Measurements from ENCODE around the gene CEP72.
"Not testable (repeated sequence)": the region's sequence is repeated elsewhere in the genome, so short reads cannot be mapped to it uniquely, and the experiment has no call there.

Gene CEP72

DNA sequence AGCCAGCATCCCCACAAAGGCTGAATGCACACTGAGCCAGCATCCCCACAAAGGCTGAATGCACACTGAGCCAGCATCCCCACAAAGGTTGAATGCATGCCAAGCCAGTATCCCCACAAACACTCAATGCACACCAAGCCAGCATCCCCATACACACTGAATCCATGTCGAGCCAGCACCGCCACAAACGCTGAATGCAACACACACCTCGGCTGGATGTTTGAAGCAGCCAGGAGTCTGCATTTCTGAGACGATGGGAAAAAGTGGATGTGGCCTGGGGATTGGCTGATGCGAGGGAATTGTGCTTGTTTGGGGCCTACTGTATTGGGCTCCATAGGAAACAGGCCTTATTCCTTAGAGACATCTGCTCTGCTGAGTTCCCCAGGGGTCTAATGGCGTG, 30.9 kb upstream of the CEP72 start:
- DNase-seq (no peak), ATAC-seq (no peak)

DNA sequence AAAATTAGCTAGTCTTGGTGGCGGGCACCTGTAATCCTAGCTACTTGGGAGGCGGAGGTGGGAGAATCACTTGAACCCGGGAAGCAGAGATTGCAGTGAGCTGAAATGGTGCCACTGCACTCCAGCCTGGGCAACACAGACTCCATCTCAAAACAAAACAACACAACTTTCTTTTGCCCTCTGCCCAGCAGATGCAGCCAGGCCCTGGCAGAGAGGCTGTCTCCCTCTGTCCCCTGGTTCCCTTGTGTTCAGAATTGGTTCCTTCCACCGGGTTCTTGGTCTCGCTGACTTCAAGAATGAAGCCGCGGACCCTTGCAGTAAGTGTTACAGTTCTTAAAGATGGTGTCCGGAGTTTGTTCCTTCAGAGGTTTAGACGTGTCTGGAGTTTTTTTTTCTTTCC, 30.2 kb upstream of the CEP72 start:
- no peak for DNase-seq
- no peak for ATAC-seq

GRCh38 chr5:582445-582844, 29.7 kb upstream of the CEP72 start:
- DNase-seq, ATAC-seq: not testable (repeated sequence)

GRCh38 chr5:582936-583635, 29.1 kb upstream of the CEP72 start:
- DNase-seq (no peak), ATAC-seq (no peak)

DNA sequence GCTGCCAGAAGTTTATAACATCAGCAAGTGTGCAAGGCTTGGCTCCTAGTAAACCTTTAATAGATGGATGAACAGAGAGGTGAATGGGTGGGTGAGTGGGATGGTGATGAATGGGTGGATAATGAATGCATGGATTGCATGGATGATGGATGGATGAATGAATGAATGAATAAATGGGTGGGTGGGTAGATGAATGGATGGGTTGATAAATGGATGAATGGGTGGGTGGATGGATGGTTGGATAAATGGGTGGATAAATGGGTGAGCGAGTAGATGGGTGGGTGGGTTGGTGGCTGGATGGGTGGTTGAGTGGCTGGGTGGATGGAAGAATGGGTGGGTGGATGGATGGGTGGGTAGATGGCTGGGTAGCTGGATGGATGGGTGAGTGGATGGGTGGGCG, 28.5 kb upstream of the CEP72 start:
- DNase-seq: no peak
- ATAC-seq: no peak

DNA sequence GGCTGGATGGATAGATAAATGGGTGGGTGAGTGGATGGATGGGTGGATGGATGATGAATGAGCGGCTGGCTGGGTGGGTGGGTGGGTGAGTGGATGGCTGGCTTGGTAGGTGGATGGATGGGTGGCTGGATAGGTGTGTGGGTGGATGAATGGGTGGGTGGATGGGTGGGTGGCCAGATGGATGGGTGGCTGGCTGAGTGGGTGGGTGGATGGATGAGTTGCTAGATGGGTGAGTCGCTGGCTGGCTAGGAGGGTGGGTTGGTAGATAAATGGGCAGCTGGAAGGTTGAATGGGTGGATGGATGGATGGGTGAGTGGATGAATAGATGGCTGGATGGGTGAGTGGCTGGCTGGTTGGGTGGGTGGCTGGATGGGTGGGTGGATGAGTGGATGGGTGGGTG, 27.9 kb upstream of the CEP72 start:
- ATAC-seq: no peak

DNA sequence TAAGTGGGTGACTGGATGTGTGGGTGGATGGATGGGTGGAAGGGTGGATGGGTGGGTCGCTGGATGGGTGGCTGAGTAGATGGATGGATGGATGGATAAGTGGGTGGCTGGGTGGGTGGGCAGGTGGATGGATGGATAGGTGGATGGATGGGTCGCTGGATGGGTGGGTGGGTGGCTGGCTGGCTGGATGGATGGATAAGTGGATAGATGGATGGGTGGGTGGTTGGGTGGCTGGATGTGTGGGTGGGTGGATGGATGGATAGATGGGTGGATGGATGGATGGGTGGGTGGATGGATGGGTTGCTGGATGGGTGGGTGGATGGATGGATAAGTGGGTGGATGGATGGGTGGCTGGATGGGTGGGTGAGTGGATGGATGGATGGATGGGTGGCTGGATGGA, 27.3 kb upstream of the CEP72 start:
- DNase-seq: no peak
- ATAC-seq: no peak

More for the DNA sequence above, 27.9 kb upstream of the CEP72 start:
- no peak for DNase-seq

DNA sequence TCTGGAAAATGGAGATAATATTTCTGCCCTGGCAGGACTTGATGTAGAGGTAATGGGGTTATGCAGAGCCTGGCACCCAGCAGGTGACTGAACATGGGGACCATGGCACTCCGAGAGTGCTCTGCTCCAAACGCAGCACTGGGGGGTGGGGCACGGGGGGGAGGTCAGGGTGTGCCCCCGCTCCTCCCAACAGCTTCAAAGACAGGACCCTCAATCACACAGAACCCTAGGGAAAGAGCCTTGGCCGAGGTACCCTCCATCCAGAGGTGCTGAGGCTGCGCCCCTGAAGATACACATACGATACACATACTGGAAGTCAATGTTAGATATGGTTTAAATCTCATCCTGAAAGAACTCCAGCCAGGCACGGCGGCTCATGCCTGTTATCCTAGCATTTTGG, 26.6 kb upstream of the CEP72 start:
- DNase-seq (no peak), ATAC-seq (no peak)

GRCh38 chr5:585962-586628, 26.0 kb upstream of the CEP72 start:
- no peak for DNase-seq
- no peak for ATAC-seq

GRCh38 chr5:586751-587285, 25.3 kb upstream of the CEP72 start:
- DNase-seq (no peak), ATAC-seq (no peak)

DNA sequence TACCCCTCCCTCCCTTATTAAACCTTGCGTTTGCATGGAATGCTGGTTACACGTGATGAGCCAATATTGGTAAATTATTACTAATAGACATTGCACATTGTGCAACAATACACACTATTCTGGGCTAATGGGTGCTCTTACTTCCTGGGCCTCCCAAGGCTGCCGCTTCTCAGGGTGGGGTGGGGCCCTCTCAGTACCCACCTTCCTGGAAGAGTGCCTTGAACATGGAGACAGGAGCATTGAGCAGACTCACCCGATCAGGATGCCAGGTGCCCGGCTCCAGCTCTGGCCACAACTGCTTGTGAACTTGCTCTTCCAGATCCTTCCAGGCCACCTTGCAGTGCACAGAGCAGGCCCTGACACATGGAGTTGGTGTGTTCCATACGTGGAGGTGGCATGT, 24.7 kb upstream of the CEP72 start:
- no peak for ATAC-seq
- DNase-seq: no peak

GRCh38 chr5:588406-588995, 23.6 kb upstream of the CEP72 start:
- DNase-seq: no peak
- no peak for ATAC-seq

DNA sequence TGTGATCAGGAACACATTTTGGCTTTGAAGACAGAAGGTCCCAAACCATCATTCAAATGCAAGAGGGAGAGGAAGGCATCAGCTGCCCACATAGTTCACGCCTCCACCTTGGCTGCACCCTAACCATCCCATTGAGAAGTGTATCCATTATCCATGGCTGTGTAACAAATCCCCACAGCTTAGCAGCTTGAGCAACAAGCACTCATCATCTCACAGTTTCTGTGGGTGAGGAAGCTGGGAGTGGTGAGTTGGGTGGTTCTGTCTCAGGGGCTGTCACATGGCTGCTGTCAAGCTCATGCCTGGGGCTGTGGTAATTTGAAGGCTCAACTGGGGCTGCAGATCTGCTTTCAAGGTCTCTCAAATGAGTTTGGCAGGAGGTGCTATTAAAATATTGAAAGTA, 23.0 kb upstream of the CEP72 start:
- no peak for ATAC-seq
- DNase-seq: no peak

GRCh38 chr5:589588-589987, 22.6 kb upstream of the CEP72 start:
- ATAC-seq (no peak), DNase-seq (no peak)

- DNase-seq (no peak), ATAC-seq (no peak)
Measured at GRCh38 chr5:590346-590745, 21.8 kb upstream of the CEP72 start.

DNA sequence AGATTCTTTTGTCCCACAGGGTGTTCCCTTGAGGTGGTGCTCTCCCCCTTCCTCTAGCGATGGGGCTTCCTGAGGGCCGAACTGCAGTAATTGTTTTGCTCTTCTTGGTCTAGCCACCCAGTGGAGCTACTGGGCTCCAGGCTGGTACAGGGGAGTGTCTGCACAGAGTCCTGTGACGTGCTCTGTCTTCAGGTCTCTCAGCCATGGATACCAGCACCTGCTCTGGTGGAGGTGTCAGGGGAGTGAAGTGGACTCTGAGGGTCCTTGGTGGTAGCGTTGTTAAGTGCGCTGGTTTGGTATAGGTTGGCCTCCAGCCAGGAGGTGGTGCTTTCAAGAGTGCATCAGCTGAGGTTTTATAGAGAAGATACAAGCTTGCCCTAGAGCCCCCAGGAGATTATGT, 20.4 kb upstream of the CEP72 start:
- no peak for ATAC-seq
- DNase-seq: no peak

DNA sequence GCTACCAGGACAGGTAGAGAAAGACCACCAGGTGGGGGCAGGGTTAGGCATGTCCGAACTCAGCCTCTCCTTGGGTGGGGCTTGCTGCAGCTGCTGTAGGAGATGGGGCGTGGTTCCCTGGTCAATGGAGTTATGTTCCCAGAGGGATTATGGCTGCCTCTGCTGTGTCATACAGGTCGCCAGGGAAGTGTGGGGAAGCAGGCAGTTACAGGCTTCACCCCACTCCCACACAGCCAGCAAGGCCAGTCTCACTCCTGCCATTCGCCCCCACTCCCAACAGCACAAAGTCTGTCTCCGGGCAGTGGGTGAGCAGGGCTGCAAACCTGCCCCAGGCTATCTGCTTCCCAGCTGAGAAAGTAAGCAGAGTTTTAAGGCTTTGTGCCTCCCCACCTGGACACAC, 20.0 kb upstream of the CEP72 start:
- DNase-seq: no peak
- ATAC-seq: no peak

DNA sequence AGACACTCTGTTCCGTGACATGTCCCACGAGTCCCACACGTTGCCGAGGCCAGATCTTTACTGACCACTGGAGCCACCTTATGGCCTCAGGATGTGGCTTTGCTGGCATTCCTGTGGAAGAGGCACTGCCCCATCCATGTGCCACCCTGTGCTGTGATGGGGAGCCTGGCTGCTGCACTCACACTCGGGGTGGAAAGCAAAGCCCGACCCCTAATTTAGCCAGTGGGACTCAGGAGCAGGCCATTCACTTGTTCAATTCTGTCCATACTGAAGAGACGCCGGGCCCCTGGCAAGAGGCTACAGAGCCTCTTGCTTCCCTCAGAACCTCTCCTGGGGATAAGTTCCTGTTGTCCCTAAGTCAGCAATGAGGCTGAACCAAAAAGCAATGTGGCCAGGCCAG, 18.6 kb upstream of the CEP72 start:
- no peak for DNase-seq
- no peak for ATAC-seq

DNA sequence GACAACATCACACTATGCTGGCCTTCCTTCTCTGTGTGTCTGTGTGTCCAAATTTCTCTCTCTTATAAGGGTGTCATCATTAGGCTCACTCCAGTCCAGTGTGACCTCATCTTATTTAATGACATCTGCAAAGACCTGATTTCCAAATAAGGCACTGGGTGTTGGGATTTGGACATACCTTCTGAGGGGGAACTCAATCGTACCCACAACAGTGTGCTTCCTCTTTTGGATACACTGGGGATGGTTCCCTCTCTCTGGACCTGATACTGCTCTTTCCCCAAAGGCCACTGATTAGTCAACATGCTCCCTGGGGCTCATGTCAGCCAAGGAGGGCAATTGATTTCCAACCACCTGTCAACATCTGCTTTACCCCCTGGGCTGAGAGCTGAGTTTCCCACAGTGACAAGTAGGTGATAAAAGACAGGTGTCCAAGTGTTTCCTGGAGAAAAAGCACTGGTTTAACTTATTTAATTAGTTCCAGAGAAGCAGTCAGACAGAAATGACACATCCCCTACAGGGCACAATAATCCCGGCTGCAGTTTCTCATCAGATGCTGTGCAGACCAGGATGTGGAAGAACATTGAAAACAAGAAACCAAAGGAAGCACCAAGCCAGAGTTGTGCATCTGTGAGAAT, 17.8 kb upstream of the CEP72 start:
- ATAC-seq (no peak), DNase-seq (no peak)

GRCh38 chr5:595285-595875, 16.8 kb upstream of the CEP72 start:
- no peak for ATAC-seq
- DNase-seq: no peak

- ATAC-seq (no peak), DNase-seq (no peak)
Measured at GRCh38 chr5:597871-598563, 14.1 kb upstream of the CEP72 start.

GRCh38 chr5:598564-598890, 13.6 kb upstream of the CEP72 start:
- DNase-seq: no peak

More at GRCh38 chr5:598564-598890, 13.6 kb upstream of the CEP72 start:
- ATAC-seq: no peak
